Parathyroid adenoma (tissue), 2 donors: ENCODE data around the gene ASIC4.

Experiments used
- H2AFZ ChIP-seq: fragments of 300-600 bp; sonication (generic); one replicate; pipeline ENCODE4 v1.7.0; 2017; ENCODE audit warnings: antibody characterized with exemption, mild to moderate bottlenecking
- H3K27ac ChIP-seq: fragments of 300-600 bp; sonication (generic); one replicate; pipeline ENCODE4 v1.7.0; 2017
- H3K27me3 ChIP-seq: fragments of 300-600 bp; sonication (generic); one replicate; pipeline ENCODE4 v1.7.0; 2017; ENCODE audit warnings: low read length; ENCODE audit not compliant: control insufficient read depth, insufficient read depth
- H3K36me3 ChIP-seq: fragments of 300-600 bp; sonication (generic); one replicate; pipeline ENCODE4 v1.7.0; 2017; ENCODE audit warnings: low read length; ENCODE audit not compliant: control insufficient read depth, insufficient read depth
- H3K4me1 ChIP-seq: fragments of 300-600 bp; sonication (generic); one replicate; pipeline ENCODE4 v1.7.0; 2017; ENCODE audit warnings: control low read depth
- H3K4me2 ChIP-seq: fragments of 300-600 bp; sonication (generic); one replicate; pipeline ENCODE4 v1.7.0; 2017; ENCODE audit warnings: low read length
- H3K4me3 ChIP-seq: fragments of 300-600 bp; sonication (generic); one replicate; pipeline ENCODE4 v1.7.0; 2017; ENCODE audit warnings: low read depth, low read length
- H3K79me2 ChIP-seq: fragments of 300-600 bp; sonication (generic); one replicate; pipeline ENCODE4 v1.7.0; 2017; ENCODE audit warnings: control low read depth
- H3K9ac ChIP-seq: fragments of 300-600 bp; sonication (generic); one replicate; pipeline ENCODE4 v1.7.0; 2017; ENCODE audit warnings: mild to moderate bottlenecking
- H3K9me3 ChIP-seq: fragments of 300-600 bp; sonication (generic); one replicate; pipeline ENCODE4 v1.7.0; 2017; ENCODE audit warnings: low read length; ENCODE audit not compliant: control insufficient read depth
- CTCF ChIP-seq: fragments of 300-600 bp; sonication (generic); IDR thresholded peaks from one replicate; pipeline ENCODE4 v1.7.0; 2017; ENCODE audit warnings: antibody characterized with exemption, mild to moderate bottlenecking
- donor health status: primary hyperparathyroidism.

The ASIC4 gene, protein sequence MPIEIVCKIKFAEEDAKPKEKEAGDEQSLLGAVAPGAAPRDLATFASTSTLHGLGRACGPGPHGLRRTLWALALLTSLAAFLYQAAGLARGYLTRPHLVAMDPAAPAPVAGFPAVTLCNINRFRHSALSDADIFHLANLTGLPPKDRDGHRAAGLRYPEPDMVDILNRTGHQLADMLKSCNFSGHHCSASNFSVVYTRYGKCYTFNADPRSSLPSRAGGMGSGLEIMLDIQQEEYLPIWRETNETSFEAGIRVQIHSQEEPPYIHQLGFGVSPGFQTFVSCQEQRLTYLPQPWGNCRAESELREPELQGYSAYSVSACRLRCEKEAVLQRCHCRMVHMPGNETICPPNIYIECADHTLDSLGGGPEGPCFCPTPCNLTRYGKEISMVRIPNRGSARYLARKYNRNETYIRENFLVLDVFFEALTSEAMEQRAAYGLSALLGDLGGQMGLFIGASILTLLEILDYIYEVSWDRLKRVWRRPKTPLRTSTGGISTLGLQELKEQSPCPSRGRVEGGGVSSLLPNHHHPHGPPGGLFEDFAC

DNA sequence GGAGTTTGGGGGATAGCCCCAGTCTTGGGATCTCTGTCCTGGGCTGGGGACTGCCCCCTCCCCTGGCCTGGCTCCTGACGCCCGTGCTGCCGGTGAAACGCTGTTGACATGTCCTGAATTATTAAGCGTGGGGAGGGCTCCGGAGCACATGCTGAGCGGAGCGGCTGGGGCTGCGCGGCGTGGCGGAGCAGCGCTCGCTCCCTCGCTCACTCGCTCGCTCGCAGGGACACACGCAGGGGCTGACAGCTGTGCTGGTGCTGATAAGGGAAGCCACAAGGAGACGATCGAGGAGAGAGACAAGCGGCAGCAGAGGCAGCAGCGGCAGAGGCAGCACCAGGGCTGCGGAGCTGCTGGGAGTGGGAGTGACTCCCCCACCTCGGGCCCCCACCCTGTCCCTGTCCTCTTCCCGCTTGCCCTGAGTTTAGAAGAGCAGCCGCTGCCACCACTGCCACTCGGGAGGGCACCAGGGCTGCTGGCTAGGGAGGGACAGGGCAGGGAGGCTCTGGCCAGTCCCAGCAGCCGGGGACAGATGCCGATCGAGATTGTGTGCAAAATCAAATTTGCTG, at the start of gene ASIC4:
ASIC4 (plus strand) TSS at position 287 of the 566 bp plus-strand sequence; CDS start at position 530, 243 bp downstream.
- H3K36me3 ChIP-seq: no peaks in the 10 kb centered on the region
- TF ChIP-seq CTCF: no peak
- peaks cover 14% of the 10 kb centered on the region for H3K27me3 ChIP-seq
- H3K9ac ChIP-seq: no peak within 1 kb of the TSS
- H3K4me1 ChIP-seq: peaks cover 14% of the 10 kb centered on the region
- H2AFZ ChIP-seq: peak within 1 kb of the TSS; percentile 22
- H3K9me3 ChIP-seq: no peaks in the 10 kb centered on the region
- H3K79me2 ChIP-seq: no peaks in the 10 kb centered on the region
- peak within 1 kb of the TSS; percentile 31 for H3K4me2 ChIP-seq
- no peak within 1 kb of the TSS for H3K4me3 ChIP-seq
- H3K27ac ChIP-seq: no peak within 1 kb of the TSS

- H3K27ac ChIP-seq: no peak overlapping the region
- no peak overlapping the region for H3K4me2 ChIP-seq
- no peak overlapping the region for H2AFZ ChIP-seq
- no peak overlapping the region for H3K9ac ChIP-seq
- H3K79me2 ChIP-seq: no peaks in the 10 kb centered on the region
- no peak overlapping the region for H3K4me3 ChIP-seq
- H3K4me1 ChIP-seq: peaks cover 3% of the 10 kb centered on the region
- no peaks in the 10 kb centered on the region for H3K36me3 ChIP-seq
- H3K27me3 ChIP-seq: no peaks in the 10 kb centered on the region
- TF ChIP-seq CTCF: no peak
- H3K9me3 ChIP-seq: no peaks in the 10 kb centered on the region
Measured at GRCh38 chr2:219465659-219466561, 48.4 kb upstream of the ASIC4 start.

DNA sequence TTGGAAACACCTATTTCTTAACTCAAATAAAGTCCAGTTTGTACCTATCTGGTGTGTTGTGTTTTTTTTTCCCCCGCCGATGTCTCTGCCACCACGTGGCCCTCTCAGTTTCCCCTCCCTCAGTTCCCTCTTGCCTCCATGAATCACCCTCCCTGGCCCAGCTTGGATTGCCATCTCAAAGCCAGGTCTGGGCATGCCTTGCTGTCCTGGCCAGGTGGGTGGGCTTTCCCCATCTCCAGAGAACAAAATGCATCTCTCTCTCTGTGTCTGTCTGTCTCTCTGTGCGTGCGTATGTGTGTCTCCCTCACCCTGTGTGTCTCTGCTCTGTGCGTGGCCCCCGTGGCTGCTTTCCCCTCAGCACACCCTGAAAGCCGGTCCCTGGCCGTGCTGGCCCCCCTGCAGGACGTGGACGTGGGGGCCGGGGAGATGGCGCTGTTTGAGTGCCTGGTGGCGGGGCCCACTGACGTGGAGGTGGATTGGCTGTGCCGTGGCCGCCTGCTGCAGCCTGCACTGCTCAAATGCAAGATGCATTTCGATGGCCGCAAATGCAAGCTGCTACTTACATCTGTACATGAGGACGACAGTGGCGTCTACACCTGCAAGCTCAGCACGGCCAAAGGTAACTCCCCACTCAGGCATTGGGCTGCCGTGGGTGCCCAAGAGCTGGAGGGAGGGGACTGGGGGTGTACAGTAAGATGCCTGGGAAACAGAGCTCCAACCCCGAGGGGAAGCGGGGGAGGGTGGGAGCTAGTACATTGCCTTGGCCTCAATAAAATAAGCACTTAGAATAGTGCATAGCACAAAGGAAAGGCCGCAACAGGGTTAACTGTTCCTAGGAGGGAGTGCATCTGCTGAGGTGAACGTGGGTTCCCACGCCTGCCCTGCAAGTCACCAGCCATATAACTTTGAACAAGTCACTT, 47.2 kb upstream of the ASIC4 start:
- no peaks in the 10 kb centered on the region for H3K9me3 ChIP-seq
- no peak overlapping the region for H3K27ac ChIP-seq
- no peak overlapping the region for H3K9ac ChIP-seq
- H3K4me1 ChIP-seq: peaks cover 3% of the 10 kb centered on the region
- TF ChIP-seq CTCF: no peak
- H3K36me3 ChIP-seq: no peaks in the 10 kb centered on the region
- no peak overlapping the region for H2AFZ ChIP-seq
- no peaks in the 10 kb centered on the region for H3K79me2 ChIP-seq
- H3K27me3 ChIP-seq: no peaks in the 10 kb centered on the region
- no peak overlapping the region for H3K4me3 ChIP-seq
- no peak overlapping the region for H3K4me2 ChIP-seq

DNA sequence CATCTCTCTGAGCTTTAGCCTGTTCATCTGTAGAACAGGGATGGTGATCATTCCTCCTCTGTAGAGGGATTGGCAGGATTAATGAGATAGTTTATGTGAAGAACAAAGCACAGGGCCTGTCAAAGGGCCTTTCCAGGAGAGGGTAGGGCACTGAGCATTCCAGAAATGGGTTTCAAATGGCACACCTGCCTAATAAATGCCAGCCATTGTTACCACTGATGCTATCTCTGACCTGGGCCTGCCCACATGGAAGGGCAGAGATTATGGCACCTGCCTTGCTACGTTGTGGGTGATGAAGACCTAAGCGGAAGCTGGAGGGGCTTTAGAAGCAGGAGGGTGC, 46.6 kb upstream of the ASIC4 start:
- Histone ChIP-seq H3K27me3 (no peaks in the 10 kb centered on the region), H3K36me3 (no peaks in the 10 kb centered on the region), H3K4me1 (peaks cover 3% of the 10 kb centered on the region), H2AFZ (no peak overlapping the region), H3K4me2 (no peak overlapping the region), H3K4me3 (no peak overlapping the region), H3K79me2 (no peaks in the 10 kb centered on the region), H3K9ac (no peak overlapping the region), H3K27ac (no peak overlapping the region), H3K9me3 (no peaks in the 10 kb centered on the region)
- TF ChIP-seq CTCF: no peak
